Suprapubic skin (tissue), 4 donors: ENCODE results near the gene CTNNA3.

Experiments
- CTCF ChIP-seq, 2 donors: fragments of 200-600 bp in 1 of 2; fragments of 450-650 bp in 1 of 2; sonication (generic) in 1 of 2; IDR thresholded peaks; one replicate each; pipeline ENCODE4 v1.5.1; 2016 to 2019; ENCODE audit warnings: antibody characterized with exemption in 2 of 2, mild to moderate bottlenecking in 1 of 2, moderate library complexity in 1 of 2
- POLR2A ChIP-seq, 2 donors: fragments of 450-650 bp; IDR thresholded peaks; one replicate each; pipeline ENCODE4 v1.6.1; 2017; ENCODE audit warnings: antibody characterized with exemption in 2 of 2, mild to moderate bottlenecking in 2 of 2, moderate library complexity in 2 of 2
- POLR2AphosphoS5 ChIP-seq, 3 donors: sonication (generic); formaldehyde crosslinking; IDR thresholded peaks; one replicate each; pipeline ENCODE4 v1.6.1; 2017; ENCODE audit warnings: antibody characterized with exemption in 3 of 3

- no peak for TF ChIP-seq CTCF (IDR thresholded peaks at IDR 0.05)
- TF ChIP-seq POLR2A (IDR thresholded peaks at IDR 0.05): no peak
- TF ChIP-seq POLR2AphosphoS5 (IDR thresholded peaks at IDR 0.05): no peak
These were observed 1508.8 kb downstream of the CTNNA3 start for GRCh38 chr10:66187053-66187733.
